HCT116 (cell line): ENCODE results near the gene RAB41. TPM values are rescaled to one million over a fixed set of nuclear protein-coding genes. Genes with fewer than 3 reads are reported as not detected.

Experiments
- ATAC-seq: fragments of 200-7000 bp; cut with Tn5 transposase; 2 replicates; pipeline ENCODE4 v1.9.1; 2020; ENCODE audit warnings: mild to moderate bottlenecking, moderate library complexity
- BruUV-seq: library from RNA; stranded (reverse); fragments of 400-500 nt; replicated peaks from 2 replicates; lab custom pipeline; 2021; lab: Mats Ljungman, UMichigan
- CTCF ChIA-PET: fragments of 300-600 bp; sonication (Branson Sonifier 250); formaldehyde crosslinking; loops from one replicate; lab custom pipeline; 2021; ENCODE audit warnings: antibody characterized with exemption; lab: Charles Lee
- POLR2A ChIA-PET: fragments of 300-600, 350-600 bp; sonication (Branson Sonifier 250); formaldehyde crosslinking; loops from one replicate; lab custom pipeline; 2021; ENCODE audit warnings: antibody characterized with exemption; lab: Charles Lee
- RAD21 ChIA-PET, 2 experiments: fragments of 300-600 bp; sonication (Branson Sonifier 250); formaldehyde crosslinking; loops; one replicate each; lab custom pipeline; 2023; ENCODE audit warnings: low total read pairs in 2 of 2; ENCODE audit not compliant: uncharacterized antibody in 2 of 2, unreplicated experiment in 2 of 2, low non-redundant PET in 1 of 2; lab: Charles Lee
- DNase-seq: peaks from one replicate; pipeline ENCODE4 v3.0.0-alpha.2; 2010; ENCODE audit warnings: low read depth, low spot score
- H2AFZ ChIP-seq: fragments of 200-600 bp; shearing (Covaris generic), sonication (generic); 2 replicates; pipeline ENCODE4 v1.6.1; 2017; ENCODE audit warnings: low read depth, mixed run types, mixed read lengths, antibody characterized with exemption, low read length; ENCODE audit not compliant: poor library complexity, severe bottlenecking
- H3K27ac ChIP-seq: 2 replicates; pipeline ENCODE4 v1.5.1; 2012; ENCODE audit warnings: low read depth, low read length
- H3K27me3 ChIP-seq: fragments of 200-600 bp; sonication (generic); 2 replicates; pipeline ENCODE4 v1.6.1; 2016; ENCODE audit warnings: mixed run types, low read length, mixed read lengths; ENCODE audit not compliant: insufficient read depth
- H3K36me3 ChIP-seq, 2 experiments: fragments of 200-500 bp in 1 of 2; fragments of 200-600 bp in 1 of 2; sonication (Bioruptor generic) in 1 of 2; sonication (generic) in 1 of 2; 2 replicates each; pipeline versions ENCODE4 v1.5.1 to v1.6.1; 2014 to 2016; ENCODE audit warnings: low read length in 2 of 2, inconsistent platforms in 1 of 2, mixed read lengths in 1 of 2, mixed run types in 1 of 2; ENCODE audit not compliant: insufficient read depth in 2 of 2, control insufficient read depth in 1 of 2
- H3K4me1 ChIP-seq, 2 experiments: fragments of 200-600 bp in 1 of 2; sonication (generic) in 1 of 2; 2 replicates each; pipeline versions ENCODE4 v1.5.1 to v1.6.1; 2012 to 2017; ENCODE audit warnings: low read length in 2 of 2, inconsistent platforms in 1 of 2, mild to moderate bottlenecking in 1 of 2, mixed read lengths in 1 of 2, mixed run types in 1 of 2, moderate library complexity in 1 of 2; ENCODE audit not compliant: insufficient read depth in 2 of 2, control insufficient read depth in 1 of 2
- H3K4me2 ChIP-seq: fragments of 200-600 bp; sonication (generic); 2 replicates; pipeline ENCODE4 v1.6.1; 2017; ENCODE audit warnings: mixed run types, low read length, mixed read lengths
- H3K4me3 ChIP-seq, 2 experiments: fragments of 200-600 bp in 1 of 2; sonication (generic) in 1 of 2; replicated peaks in 1 of 2; 2 replicates each; pipeline ENCODE4 v1.5.1; 2011 to 2016; ENCODE audit warnings: low read length in 2 of 2, control low read depth in 1 of 2, low read depth in 1 of 2, mild to moderate bottlenecking in 1 of 2, mixed read lengths in 1 of 2, mixed run types in 1 of 2
- H3K79me2 ChIP-seq: fragments of 200-600 bp; sonication (generic); 2 replicates; pipeline ENCODE4 v1.6.1; 2017; ENCODE audit warnings: mild to moderate bottlenecking, mixed run types, low read length, moderate library complexity, mixed read lengths; ENCODE audit not compliant: insufficient read depth
- H3K9ac ChIP-seq: fragments of 200-600 bp; sonication (generic); 2 replicates; pipeline ENCODE4 v1.6.1; 2016; ENCODE audit warnings: low read length, mixed read lengths
- H3K9me2 ChIP-seq: fragments of 200-600 bp; sonication (generic), shearing (Covaris generic); 2 replicates; pipeline ENCODE4 v1.6.1; 2017; ENCODE audit warnings: mixed run types, mild to moderate bottlenecking, moderate library complexity; ENCODE audit not compliant: insufficient read depth
- H3K9me3 ChIP-seq, 2 experiments: fragments of 200-500 bp in 1 of 2; fragments of 200-600 bp in 1 of 2; sonication (Bioruptor generic) in 1 of 2; sonication (generic) in 1 of 2; 2 replicates each; pipeline ENCODE4 v1.6.1; 2014 to 2017; ENCODE audit warnings: low read length in 2 of 2, mixed read lengths in 2 of 2, inconsistent platforms in 1 of 2, low read depth in 1 of 2, mild to moderate bottlenecking in 1 of 2, mixed run types in 1 of 2, moderate library complexity in 1 of 2; ENCODE audit not compliant: control insufficient read depth in 1 of 2, insufficient read depth in 1 of 2
- H4K20me1 ChIP-seq: fragments of 200-600 bp; sonication (generic), shearing (Covaris generic); 2 replicates; pipeline ENCODE4 v1.6.1; 2017; ENCODE audit warnings: mixed run types, mild to moderate bottlenecking, moderate library complexity; ENCODE audit not compliant: insufficient read depth
- ATF3 ChIP-seq: IDR thresholded peaks from 2 replicates; pipeline ENCODE4 v1.6.1; 2012
- CBX3 ChIP-seq: IDR thresholded peaks from 2 replicates; pipeline ENCODE4 v1.6.1; 2012; ENCODE audit warnings: low read depth
- CEBPB ChIP-seq: IDR thresholded peaks from 2 replicates; pipeline ENCODE4 v1.6.1; 2012; ENCODE audit warnings: low read depth
- EGR1 ChIP-seq: IDR thresholded peaks from 2 replicates; pipeline ENCODE4 v1.6.1; 2012; ENCODE audit warnings: low read depth
- ELF1 ChIP-seq: IDR thresholded peaks from 2 replicates; pipeline ENCODE4 v1.6.1; 2012; ENCODE audit warnings: low read depth, borderline replicate concordance
- EZH2 ChIP-seq: fragments of 200-600 bp; sonication (generic); IDR thresholded peaks from 2 replicates; pipeline ENCODE4 v1.6.1; 2017; ENCODE audit warnings: antibody characterized with exemption, mixed run types
- EZH2phosphoT487 ChIP-seq: fragments of 200-600 bp; IDR thresholded peaks from 2 replicates; pipeline ENCODE4 v1.6.1; 2018; ENCODE audit warnings: antibody characterized with exemption, borderline replicate concordance
- FOSL1 ChIP-seq: IDR thresholded peaks from 2 replicates; pipeline ENCODE4 v1.6.1; 2012; ENCODE audit warnings: low read depth
- POLR2A ChIP-seq: IDR thresholded peaks from 2 replicates; pipeline ENCODE4 v1.7.0; 2011; ENCODE audit warnings: borderline replicate concordance; ENCODE audit not compliant: insufficient read depth, insufficient read length; ENCODE audit errors: extremely low read depth
- SIN3A ChIP-seq: IDR thresholded peaks from 2 replicates; pipeline ENCODE4 v1.6.1; 2012; ENCODE audit warnings: low read depth
- SP1 ChIP-seq: IDR thresholded peaks from 2 replicates; pipeline ENCODE4 v1.6.1; 2012; ENCODE audit warnings: low read depth
- TCF7L2 ChIP-seq: IDR thresholded peaks from 2 replicates; pipeline ENCODE4 v1.7.0; 2011; ENCODE audit warnings: borderline replicate concordance, inconsistent platforms; ENCODE audit not compliant: insufficient read depth, insufficient read length; ENCODE audit errors: extremely low read depth
- ZBTB33 ChIP-seq: IDR thresholded peaks from 2 replicates; pipeline ENCODE4 v1.6.1; 2011; ENCODE audit warnings: mild to moderate bottlenecking, low read length, moderate library complexity; ENCODE audit not compliant: insufficient replicate concordance; ENCODE audit errors: extremely low read depth
- ZFX ChIP-seq: fragments of 450-650 bp; IDR thresholded peaks from 2 replicates; pipeline ENCODE4 v1.6.1; 2017
- ZNF274 ChIP-seq: fragments of 200-500 bp; sonication (Bioruptor generic); IDR thresholded peaks from 2 replicates; pipeline ENCODE4 v1.6.1; 2014; ENCODE audit warnings: mild to moderate bottlenecking, low read depth, low read length, inconsistent platforms
- intact Hi-C: fragments of 100-400 bp; cut with micrococcal nuclease; formaldehyde crosslinking; loops from 2 replicates; pipeline ENCODE4 v1.10.0; 2022
- total RNA-seq: library from RNA; stranded (reverse); gene quantifications from one replicate; pipeline ENCODE4 v1.2.1, GENCODE V29; 2021; ENCODE audit not compliant: unreplicated experiment
- TF ChIP-seq, protein P1 (sequence below): IDR thresholded peaks from 2 replicates; pipeline ENCODE4 v1.6.1; 2012
- TF ChIP-seq, protein P2 (sequence below), 3 experiments: fragments of 200-600 bp in 1 of 3; sonication (generic) in 1 of 3; IDR thresholded peaks in 2 of 3; conservative IDR thresholded peaks in 1 of 3; 2 replicates each; pipeline ENCODE4 v1.5.1; 2012 to 2017; ENCODE audit warnings: low read depth in 2 of 3, low read length in 2 of 3, antibody characterized with exemption in 1 of 3, borderline replicate concordance in 1 of 3, control low read depth in 1 of 3, mild to moderate bottlenecking in 1 of 3, mixed read lengths in 1 of 3, mixed run types in 1 of 3, moderate library complexity in 1 of 3; ENCODE audit not compliant: insufficient read depth in 1 of 3

The RAB41 gene
- total RNA-seq, 1 experiment from 2014 or later = not detected

GRCh38 chrX:70289793-70290770, 8.1 kb downstream of the RAB41 start, which contains the start of the genes KIF4A and PDZD11 (continued):
- TF ChIP-seq SP1 = peak; percentile 40; the same call in 1 of the 2 replicates
- TF ChIP-seq ZFX = no peak
- TF ChIP-seq, protein P1, sequence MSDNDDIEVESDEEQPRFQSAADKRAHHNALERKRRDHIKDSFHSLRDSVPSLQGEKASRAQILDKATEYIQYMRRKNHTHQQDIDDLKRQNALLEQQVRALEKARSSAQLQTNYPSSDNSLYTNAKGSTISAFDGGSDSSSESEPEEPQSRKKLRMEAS = peak; percentile 39; the same call in 1 of the 2 replicates
- TF ChIP-seq CBX3 = no peak
- no peak for TF ChIP-seq TCF7L2
- TF ChIP-seq ZBTB33 = no peak

- no peak overlapping the region for H3K9ac ChIP-seq
- intact Hi-C loops = loop anchor here (5.0 kb wide), 1 partner anchor 160 kb away; the partner anchor contains the start of gene IGBP1
- ATAC-seq (no peak), DNase-seq (no peak)
- POLR2A ChIA-PET = no interaction called here
- no peak overlapping the region for H2AFZ ChIP-seq
- RAD21 ChIA-PET = no interaction called here
- CTCF ChIA-PET = no interaction called here
- peaks cover 3 to 5% of the 10 kb centered on the region in 2 experiments; a peak in 1 of 4 replicates for H3K4me1 ChIP-seq
- no peaks in the 10 kb centered on the region for H3K9me3 ChIP-seq
- H3K79me2 ChIP-seq = peaks cover 77% of the 10 kb centered on the region
- H3K4me3 ChIP-seq = no peak overlapping the region
- H3K4me2 ChIP-seq = no peak overlapping the region
- BruUV-seq = no TSS peak
- H3K9me2 ChIP-seq = no peaks in the 10 kb centered on the region
- no peaks in the 10 kb centered on the region for H3K27me3 ChIP-seq
- no peaks in the 10 kb centered on the region for H4K20me1 ChIP-seq
- H3K36me3 ChIP-seq = peaks cover 4 to 15% of the 10 kb centered on the region in 2 experiments
- no peak overlapping the region for H3K27ac ChIP-seq
- TF ChIP-seq, protein P2, sequence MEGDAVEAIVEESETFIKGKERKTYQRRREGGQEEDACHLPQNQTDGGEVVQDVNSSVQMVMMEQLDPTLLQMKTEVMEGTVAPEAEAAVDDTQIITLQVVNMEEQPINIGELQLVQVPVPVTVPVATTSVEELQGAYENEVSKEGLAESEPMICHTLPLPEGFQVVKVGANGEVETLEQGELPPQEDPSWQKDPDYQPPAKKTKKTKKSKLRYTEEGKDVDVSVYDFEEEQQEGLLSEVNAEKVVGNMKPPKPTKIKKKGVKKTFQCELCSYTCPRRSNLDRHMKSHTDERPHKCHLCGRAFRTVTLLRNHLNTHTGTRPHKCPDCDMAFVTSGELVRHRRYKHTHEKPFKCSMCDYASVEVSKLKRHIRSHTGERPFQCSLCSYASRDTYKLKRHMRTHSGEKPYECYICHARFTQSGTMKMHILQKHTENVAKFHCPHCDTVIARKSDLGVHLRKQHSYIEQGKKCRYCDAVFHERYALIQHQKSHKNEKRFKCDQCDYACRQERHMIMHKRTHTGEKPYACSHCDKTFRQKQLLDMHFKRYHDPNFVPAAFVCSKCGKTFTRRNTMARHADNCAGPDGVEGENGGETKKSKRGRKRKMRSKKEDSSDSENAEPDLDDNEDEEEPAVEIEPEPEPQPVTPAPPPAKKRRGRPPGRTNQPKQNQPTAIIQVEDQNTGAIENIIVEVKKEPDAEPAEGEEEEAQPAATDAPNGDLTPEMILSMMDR (IDR thresholded peaks at IDR 0.05 in 2 of 3, conservative IDR thresholded peaks at IDR 0.05 in 1 of 3; ENCODE audit: borderline replicate concordance in 1 of 3, insufficient read depth in 1 of 3, low read depth in 2 of 3, low read length in 2 of 3) = no peak
- TF ChIP-seq, protein P1 = no peak
- no peak for TF ChIP-seq ELF1
- no peak for TF ChIP-seq ZFX
- TF ChIP-seq CEBPB = no peak
- TF ChIP-seq CBX3 = no peak
- TF ChIP-seq ZNF274 = no peak
- no peak for TF ChIP-seq FOSL1
- no peak for TF ChIP-seq SP1
- no peak for TF ChIP-seq SIN3A
- TF ChIP-seq EGR1 = no peak
- TF ChIP-seq POLR2A = no peak
- no peak for TF ChIP-seq ATF3
- no peak for TF ChIP-seq EZH2
- TF ChIP-seq EZH2phosphoT487 = no peak
These were observed 10.8 kb downstream of the RAB41 start for GRCh38 chrX:70292788-70293187.
